K562 (cell line): Measurements from ENCODE around the gene PRRC2A. TPM values are rescaled to one million over a fixed set of nuclear protein-coding genes. Genes with fewer than 3 reads are reported as not detected.
A peak's percentile ranks its signal among the peaks of the same experiment; 100 is the strongest.

Experiments
- ATF7 ChIP-seq: fragments of 450-650 bp; IDR thresholded peaks from 2 replicates; pipeline ENCODE4 v1.7.1; 2014; ENCODE audit warnings: mild to moderate bottlenecking, moderate library complexity
- GATAD2A ChIP-seq: fragments of 450-650 bp; IDR thresholded peaks from 2 replicates; pipeline ENCODE4 v1.6.1; 2017
- RBM34 ChIP-seq: fragments of 200-400 bp; formaldehyde crosslinking; IDR thresholded peaks from 2 replicates; pipeline ENCODE4 v1.6.1; 2018; ENCODE audit warnings: low read length, borderline replicate concordance; ENCODE audit not compliant: insufficient read depth
- TAF1 ChIP-seq: IDR thresholded peaks from 2 replicates; pipeline ENCODE4 v1.6.1; 2011; ENCODE audit warnings: mild to moderate bottlenecking, low read length, moderate library complexity; ENCODE audit not compliant: insufficient read depth, control insufficient read depth, severe bottlenecking; ENCODE audit errors: extremely low read depth
- ZFX ChIP-seq: sonication (generic); formaldehyde crosslinking; IDR thresholded peaks from 2 replicates; pipeline ENCODE4 v1.8.0; 2022; ENCODE audit warnings: mild to moderate bottlenecking, missing genetic modification reagents, moderate library complexity
- ZNF717 ChIP-seq: fragments of 250-450 bp; sonication (Bioruptor Pico); IDR thresholded peaks from 2 replicates; pipeline ENCODE4 v1.5.0; 2021
- ZNF780A ChIP-seq: fragments of 250-450 bp; sonication (Bioruptor Pico); IDR thresholded peaks from 2 replicates; pipeline ENCODE4 v1.5.0; 2021; ENCODE audit warnings: mild to moderate bottlenecking
- ZNF830 ChIP-seq: fragments of 250-450 bp; sonication (Bioruptor Pico); IDR thresholded peaks from 2 replicates; pipeline ENCODE4 v1.5.0; 2021; ENCODE audit warnings: mild to moderate bottlenecking
- polyA plus RNA-seq, 8 experiments: library from polyadenylated mRNA; depleted of rRNA in 4 of 8; stranded (reverse) in 5 of 8; unstranded in 3 of 8; fragments of >200 nt; fragmentation: Nextera tagmentation in 2 of 8; fragmentation: Illumina TruSeq in 1 of 8; extraction: Ambion mirVana in 2 of 8; extraction: Trizol in 1 of 8; gene quantifications; 2 replicates each; pipeline versions ENCODE4 v1.2.1 to v1.2.3, GENCODE V29; 2011 to 2014; ENCODE audit warnings: inconsistent platforms in 1 of 8, missing spikeins in 1 of 8
- total RNA-seq, 7 experiments: library from RNA; depleted of rRNA in 6 of 7; stranded (reverse); fragments of >200 nt in 6 of 7; fragmentation: Illumina TruSeq in 2 of 7; extraction: Trizol in 2 of 7; gene quantifications; 2 replicates each; pipeline versions ENCODE4 v1.2.1 to v1.2.3, GENCODE V29; 2011 to 2021; ENCODE audit warnings: low replicate concordance in 1 of 7
- TF ChIP-seq, protein P1 (sequence below): sonication (generic); formaldehyde crosslinking; IDR thresholded peaks from 2 replicates; pipeline ENCODE4 v1.4.0; 2020; ENCODE audit warnings: mild to moderate bottlenecking, missing genetic modification reagents
- TF ChIP-seq, protein P2 (sequence below), 2 experiments: fragments of 450-650 bp; conservative IDR thresholded peaks; 2 replicates each; pipeline ENCODE4 v1.6.1; 2017; ENCODE audit warnings: mild to moderate bottlenecking in 2 of 2, moderate library complexity in 2 of 2
- TF ChIP-seq, protein P3 (sequence below): sonication (generic); formaldehyde crosslinking; IDR thresholded peaks from 2 replicates; pipeline ENCODE4 v1.8.0; 2022; ENCODE audit warnings: mild to moderate bottlenecking, missing genetic modification reagents
- TF ChIP-seq, protein P4 (sequence below): fragments of 200-800 bp; sonication (Bioruptor generic); IDR thresholded peaks from 2 replicates; pipeline ENCODE4 v1.6.1; 2017; ENCODE audit warnings: missing genetic modification characterization, missing compliant biosample characterization
- TF ChIP-seq, protein P5 (sequence below), 2 experiments: fragments of 450-650 bp in 1 of 2; sonication (generic) in 1 of 2; formaldehyde crosslinking in 1 of 2; IDR thresholded peaks in 1 of 2; conservative IDR thresholded peaks in 1 of 2; 2 replicates each; pipeline versions ENCODE4 v1.6.1 to v1.8.1; 2016 to 2023; ENCODE audit warnings: mild to moderate bottlenecking in 2 of 2, moderate library complexity in 2 of 2, inconsistent platforms in 1 of 2, missing genetic modification reagents in 1 of 2
- TF ChIP-seq, protein P6 (sequence below): fragments of 250-450 bp; sonication (Bioruptor Pico); IDR thresholded peaks from 2 replicates; pipeline ENCODE4 v1.4.0; 2020

The PRRC2A gene
- total and polyA plus RNA-seq, 9 of the 15 experiments (the other 6 are each of a cell fraction or from before 2014, with no cell fraction given) = 1.0 to 332 (median 63.0) TPM

DNA sequence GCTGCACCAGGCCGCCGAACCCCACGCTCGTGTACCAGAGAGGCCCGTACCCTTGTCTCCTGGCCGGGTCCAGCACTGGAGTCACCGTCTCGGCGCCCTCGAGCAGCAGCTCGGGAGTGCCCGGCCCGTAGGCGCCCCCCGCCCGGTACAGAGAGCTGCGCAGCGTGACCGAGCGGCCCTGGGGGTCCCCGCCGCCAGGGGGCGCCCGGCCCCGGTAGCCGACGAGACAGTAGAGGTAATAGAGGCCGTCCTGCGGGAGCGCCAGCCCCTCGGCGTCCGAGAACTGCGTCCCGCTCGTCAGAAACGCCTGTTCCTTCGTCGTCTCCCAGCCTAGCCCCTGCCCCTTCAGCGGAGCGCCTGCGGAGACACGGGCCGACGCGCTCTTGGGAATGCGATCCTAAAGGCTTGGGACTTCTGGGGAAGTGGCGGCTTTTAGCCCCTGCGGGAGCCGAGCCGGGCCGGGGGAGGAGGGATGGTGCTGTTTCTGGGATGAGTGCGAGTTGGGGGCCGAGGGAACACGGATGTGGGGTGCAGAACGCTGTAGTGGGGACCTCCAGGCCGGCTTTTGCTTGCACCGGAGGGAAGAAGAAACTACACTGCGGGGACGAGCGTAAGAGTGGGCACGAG lies 39.6 kb upstream of the PRRC2A start (continued):
- TF ChIP-seq, protein P1, sequence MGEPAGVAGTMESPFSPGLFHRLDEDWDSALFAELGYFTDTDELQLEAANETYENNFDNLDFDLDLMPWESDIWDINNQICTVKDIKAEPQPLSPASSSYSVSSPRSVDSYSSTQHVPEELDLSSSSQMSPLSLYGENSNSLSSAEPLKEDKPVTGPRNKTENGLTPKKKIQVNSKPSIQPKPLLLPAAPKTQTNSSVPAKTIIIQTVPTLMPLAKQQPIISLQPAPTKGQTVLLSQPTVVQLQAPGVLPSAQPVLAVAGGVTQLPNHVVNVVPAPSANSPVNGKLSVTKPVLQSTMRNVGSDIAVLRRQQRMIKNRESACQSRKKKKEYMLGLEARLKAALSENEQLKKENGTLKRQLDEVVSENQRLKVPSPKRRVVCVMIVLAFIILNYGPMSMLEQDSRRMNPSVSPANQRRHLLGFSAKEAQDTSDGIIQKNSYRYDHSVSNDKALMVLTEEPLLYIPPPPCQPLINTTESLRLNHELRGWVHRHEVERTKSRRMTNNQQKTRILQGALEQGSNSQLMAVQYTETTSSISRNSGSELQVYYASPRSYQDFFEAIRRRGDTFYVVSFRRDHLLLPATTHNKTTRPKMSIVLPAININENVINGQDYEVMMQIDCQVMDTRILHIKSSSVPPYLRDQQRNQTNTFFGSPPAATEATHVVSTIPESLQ = peak; percentile 97
- TF ChIP-seq GATAD2A (peak; percentile 92), ZNF830 (CRISPR knock-in tag) (no peak), ATF7 (peak; percentile 89), ZFX (CRISPR knock-in tag) (peak; percentile 93), ZNF717 (no peak), ZNF780A (CRISPR knock-in tag) (no peak), TAF1 (peak; percentile 68), RBM34 (no peak)
- TF ChIP-seq, protein P2, sequence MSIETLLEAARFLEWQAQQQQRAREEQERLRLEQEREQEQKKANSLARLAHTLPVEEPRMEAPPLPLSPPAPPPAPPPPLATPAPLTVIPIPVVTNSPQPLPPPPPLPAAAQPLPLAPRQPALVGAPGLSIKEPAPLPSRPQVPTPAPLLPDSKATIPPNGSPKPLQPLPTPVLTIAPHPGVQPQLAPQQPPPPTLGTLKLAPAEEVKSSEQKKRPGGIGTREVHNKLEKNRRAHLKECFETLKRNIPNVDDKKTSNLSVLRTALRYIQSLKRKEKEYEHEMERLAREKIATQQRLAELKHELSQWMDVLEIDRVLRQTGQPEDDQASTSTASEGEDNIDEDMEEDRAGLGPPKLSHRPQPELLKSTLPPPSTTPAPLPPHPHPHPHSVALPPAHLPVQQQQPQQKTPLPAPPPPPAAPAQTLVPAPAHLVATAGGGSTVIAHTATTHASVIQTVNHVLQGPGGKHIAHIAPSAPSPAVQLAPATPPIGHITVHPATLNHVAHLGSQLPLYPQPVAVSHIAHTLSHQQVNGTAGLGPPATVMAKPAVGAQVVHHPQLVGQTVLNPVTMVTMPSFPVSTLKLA (conservative IDR thresholded peaks at IDR 0.05) = peak in 1 of 2 experiments; percentile 72; a peak in 3 of 4 replicates
- TF ChIP-seq, protein P3, sequence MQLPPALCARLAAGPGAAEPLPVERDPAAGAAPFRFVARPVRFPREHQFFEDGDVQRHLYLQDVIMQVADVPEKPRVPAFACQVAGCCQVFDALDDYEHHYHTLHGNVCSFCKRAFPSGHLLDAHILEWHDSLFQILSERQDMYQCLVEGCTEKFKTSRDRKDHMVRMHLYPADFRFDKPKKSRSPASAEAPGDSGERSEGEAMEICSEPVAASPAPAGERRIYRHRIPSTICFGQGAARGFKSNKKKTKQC = peak; percentile 71; the same call in 1 of the 2 replicates
- TF ChIP-seq, protein P4, sequence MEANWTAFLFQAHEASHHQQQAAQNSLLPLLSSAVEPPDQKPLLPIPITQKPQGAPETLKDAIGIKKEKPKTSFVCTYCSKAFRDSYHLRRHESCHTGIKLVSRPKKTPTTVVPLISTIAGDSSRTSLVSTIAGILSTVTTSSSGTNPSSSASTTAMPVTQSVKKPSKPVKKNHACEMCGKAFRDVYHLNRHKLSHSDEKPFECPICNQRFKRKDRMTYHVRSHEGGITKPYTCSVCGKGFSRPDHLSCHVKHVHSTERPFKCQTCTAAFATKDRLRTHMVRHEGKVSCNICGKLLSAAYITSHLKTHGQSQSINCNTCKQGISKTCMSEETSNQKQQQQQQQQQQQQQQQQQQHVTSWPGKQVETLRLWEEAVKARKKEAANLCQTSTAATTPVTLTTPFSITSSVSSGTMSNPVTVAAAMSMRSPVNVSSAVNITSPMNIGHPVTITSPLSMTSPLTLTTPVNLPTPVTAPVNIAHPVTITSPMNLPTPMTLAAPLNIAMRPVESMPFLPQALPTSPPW (CRISPR knock-in tag) = peak; percentile 75
- TF ChIP-seq, protein P5, sequence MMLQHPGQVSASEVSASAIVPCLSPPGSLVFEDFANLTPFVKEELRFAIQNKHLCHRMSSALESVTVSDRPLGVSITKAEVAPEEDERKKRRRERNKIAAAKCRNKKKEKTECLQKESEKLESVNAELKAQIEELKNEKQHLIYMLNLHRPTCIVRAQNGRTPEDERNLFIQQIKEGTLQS (IDR thresholded peaks at IDR 0.05) = no peak
- TF ChIP-seq, protein P5 (CRISPR knock-in tag; conservative IDR thresholded peaks at IDR 0.05) = peak; percentile 85
- TF ChIP-seq, protein P6, sequence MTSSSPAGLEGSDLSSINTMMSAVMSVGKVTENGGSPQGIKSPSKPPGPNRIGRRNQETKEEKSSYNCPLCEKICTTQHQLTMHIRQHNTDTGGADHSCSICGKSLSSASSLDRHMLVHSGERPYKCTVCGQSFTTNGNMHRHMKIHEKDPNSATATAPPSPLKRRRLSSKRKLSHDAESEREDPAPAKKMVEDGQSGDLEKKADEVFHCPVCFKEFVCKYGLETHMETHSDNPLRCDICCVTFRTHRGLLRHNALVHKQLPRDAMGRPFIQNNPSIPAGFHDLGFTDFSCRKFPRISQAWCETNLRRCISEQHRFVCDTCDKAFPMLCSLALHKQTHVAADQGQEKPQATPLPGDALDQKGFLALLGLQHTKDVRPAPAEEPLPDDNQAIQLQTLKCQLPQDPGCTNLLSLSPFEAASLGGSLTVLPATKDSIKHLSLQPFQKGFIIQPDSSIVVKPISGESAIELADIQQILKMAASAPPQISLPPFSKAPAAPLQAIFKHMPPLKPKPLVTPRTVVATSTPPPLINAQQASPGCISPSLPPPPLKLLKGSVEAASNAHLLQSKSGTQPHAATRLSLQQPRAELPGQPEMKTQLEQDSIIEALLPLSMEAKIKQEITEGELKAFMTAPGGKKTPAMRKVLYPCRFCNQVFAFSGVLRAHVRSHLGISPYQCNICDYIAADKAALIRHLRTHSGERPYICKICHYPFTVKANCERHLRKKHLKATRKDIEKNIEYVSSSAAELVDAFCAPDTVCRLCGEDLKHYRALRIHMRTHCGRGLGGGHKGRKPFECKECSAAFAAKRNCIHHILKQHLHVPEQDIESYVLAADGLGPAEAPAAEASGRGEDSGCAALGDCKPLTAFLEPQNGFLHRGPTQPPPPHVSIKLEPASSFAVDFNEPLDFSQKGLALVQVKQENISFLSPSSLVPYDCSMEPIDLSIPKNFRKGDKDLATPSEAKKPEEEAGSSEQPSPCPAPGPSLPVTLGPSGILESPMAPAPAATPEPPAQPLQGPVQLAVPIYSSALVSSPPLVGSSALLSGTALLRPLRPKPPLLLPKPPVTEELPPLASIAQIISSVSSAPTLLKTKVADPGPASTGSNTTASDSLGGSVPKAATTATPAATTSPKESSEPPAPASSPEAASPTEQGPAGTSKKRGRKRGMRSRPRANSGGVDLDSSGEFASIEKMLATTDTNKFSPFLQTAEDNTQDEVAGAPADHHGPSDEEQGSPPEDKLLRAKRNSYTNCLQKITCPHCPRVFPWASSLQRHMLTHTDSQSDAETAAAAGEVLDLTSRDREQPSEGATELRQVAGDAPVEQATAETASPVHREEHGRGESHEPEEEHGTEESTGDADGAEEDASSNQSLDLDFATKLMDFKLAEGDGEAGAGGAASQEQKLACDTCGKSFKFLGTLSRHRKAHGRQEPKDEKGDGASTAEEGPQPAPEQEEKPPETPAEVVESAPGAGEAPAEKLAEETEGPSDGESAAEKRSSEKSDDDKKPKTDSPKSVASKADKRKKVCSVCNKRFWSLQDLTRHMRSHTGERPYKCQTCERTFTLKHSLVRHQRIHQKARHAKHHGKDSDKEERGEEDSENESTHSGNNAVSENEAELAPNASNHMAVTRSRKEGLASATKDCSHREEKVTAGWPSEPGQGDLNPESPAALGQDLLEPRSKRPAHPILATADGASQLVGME (CRISPR knock-in tag) = no peak; the same call in 1 of the 2 replicates
